ENCODE results near the gene OBSCN.

Gene OBSCN

GRCh38 chr1:228401782-228402640, 194.2 kb downstream of the OBSCN start:
- TF ChIP-seq, protein P1, sequence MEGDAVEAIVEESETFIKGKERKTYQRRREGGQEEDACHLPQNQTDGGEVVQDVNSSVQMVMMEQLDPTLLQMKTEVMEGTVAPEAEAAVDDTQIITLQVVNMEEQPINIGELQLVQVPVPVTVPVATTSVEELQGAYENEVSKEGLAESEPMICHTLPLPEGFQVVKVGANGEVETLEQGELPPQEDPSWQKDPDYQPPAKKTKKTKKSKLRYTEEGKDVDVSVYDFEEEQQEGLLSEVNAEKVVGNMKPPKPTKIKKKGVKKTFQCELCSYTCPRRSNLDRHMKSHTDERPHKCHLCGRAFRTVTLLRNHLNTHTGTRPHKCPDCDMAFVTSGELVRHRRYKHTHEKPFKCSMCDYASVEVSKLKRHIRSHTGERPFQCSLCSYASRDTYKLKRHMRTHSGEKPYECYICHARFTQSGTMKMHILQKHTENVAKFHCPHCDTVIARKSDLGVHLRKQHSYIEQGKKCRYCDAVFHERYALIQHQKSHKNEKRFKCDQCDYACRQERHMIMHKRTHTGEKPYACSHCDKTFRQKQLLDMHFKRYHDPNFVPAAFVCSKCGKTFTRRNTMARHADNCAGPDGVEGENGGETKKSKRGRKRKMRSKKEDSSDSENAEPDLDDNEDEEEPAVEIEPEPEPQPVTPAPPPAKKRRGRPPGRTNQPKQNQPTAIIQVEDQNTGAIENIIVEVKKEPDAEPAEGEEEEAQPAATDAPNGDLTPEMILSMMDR (conservative IDR thresholded peaks at IDR 0.05) = no peak
- no peak for TF ChIP-seq ZFX (IDR thresholded peaks at IDR 0.05)

GRCh38 chr1:228402641-228403025, 194.8 kb downstream of the OBSCN start:
- H3K27ac ChIP-seq = no peak overlapping the region
- TF ChIP-seq ZFX (IDR thresholded peaks at IDR 0.05) = no peak
- TF ChIP-seq, protein P1 (conservative IDR thresholded peaks at IDR 0.05) = no peak

More at GRCh38 chr1:228401782-228402640, 194.2 kb downstream of the OBSCN start:
- no peak overlapping the region for H3K27ac ChIP-seq

GRCh38 chr1:228403231-228403631, 195.4 kb downstream of the OBSCN start:
- peak overlapping the region; percentile 1; the same call in 1 of the 2 replicates for H3K27ac ChIP-seq
- TF ChIP-seq, protein P1 (conservative IDR thresholded peaks at IDR 0.05) = no peak
- no peak for TF ChIP-seq ZFX (IDR thresholded peaks at IDR 0.05)

- H3K27ac ChIP-seq = peak overlapping the region; percentile 1; the same call in 1 of the 2 replicates
- no peak for TF ChIP-seq ZFX (IDR thresholded peaks at IDR 0.05)
- TF ChIP-seq, protein P1 (conservative IDR thresholded peaks at IDR 0.05) = no peak
Observed at GRCh38 chr1:228404107-228404720, 196.4 kb downstream of the OBSCN start.

DNA sequence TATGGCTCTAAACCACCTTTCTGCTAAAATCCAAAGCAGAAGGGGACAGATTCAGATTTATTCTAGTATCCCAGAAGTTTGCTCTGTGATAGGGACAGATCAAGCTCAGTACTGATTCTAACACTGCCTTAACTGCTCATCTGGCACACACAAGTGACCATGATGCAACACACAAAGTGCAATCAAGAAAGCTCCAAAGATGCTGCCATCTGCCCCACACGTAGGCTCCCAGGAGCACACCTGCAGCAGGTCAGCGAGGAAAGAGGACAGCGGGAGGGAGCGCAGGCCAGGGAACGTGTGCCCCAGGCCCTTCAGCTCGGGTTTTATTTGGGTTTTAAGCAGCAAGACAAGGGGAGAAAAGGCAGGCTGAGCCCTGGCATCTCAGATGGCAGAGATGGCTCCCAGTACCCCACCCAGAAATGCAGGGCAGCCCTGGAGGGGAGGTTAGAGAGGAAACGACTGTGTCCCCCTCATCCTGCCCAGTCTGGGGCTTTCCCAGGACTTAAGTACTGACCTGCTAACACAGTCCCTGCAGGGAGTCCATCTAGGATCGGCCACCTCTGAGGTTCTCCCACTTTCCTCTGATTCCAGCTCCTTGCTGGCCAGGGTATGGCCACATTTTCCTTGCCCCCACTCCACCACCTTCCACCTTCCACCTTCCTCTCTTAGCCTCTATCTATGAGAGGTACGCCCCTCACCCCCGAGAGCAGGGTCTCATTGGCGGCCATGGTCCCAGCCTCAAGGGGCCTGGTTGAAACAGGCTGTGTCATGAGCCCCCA, 197.5 kb downstream of the OBSCN start:
- no peak for TF ChIP-seq ZFX (IDR thresholded peaks at IDR 0.05)
- TF ChIP-seq, protein P1 (conservative IDR thresholded peaks at IDR 0.05) = no peak
- peak overlapping the region; percentile 99 for H3K27ac ChIP-seq

DNA sequence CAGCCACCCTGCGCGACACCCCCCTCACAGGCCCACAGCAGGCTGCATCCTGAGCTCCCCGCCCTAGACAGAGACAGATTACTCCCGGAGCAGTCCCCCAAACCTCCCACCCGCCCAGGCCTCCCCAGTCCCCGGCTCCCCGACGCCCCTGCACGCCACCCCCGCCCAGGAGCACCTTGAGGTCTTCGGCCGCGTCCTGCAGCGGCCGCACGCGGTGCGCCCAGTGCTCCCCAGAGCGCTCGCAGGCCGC, 198.1 kb downstream of the OBSCN start:
- peak overlapping the region; percentile 99 for H3K27ac ChIP-seq
- TF ChIP-seq, protein P1 (conservative IDR thresholded peaks at IDR 0.05) = no peak

All from C4-2B (cell line).